H1 (cell line): Measurements from ENCODE around the gene ECSIT. TPM values are rescaled to one million over a fixed set of nuclear protein-coding genes. Genes with fewer than 3 reads are reported as not detected.
A peak's percentile ranks its signal among the peaks of the same experiment; 100 is the strongest.

Experiments
- CTCF ChIA-PET: fragments of 300-600 bp; sonication (Branson Sonifier 250); formaldehyde crosslinking; loops from one replicate; lab custom pipeline; 2021; ENCODE audit not compliant: partially characterized antibody; lab: Charles Lee
- POLR2A ChIA-PET: fragments of 300-600 bp; sonication (Branson Sonifier 250); formaldehyde crosslinking; loops from one replicate; lab custom pipeline; 2021; ENCODE audit warnings: inconsistent platforms; ENCODE audit not compliant: partially characterized antibody; lab: Charles Lee
- DNase-seq, 2 experiments: peaks; one replicate each; pipeline versions ENCODE4 v3.0.0 to v3.0.0-alpha.2; 2010 to 2022; ENCODE audit warnings: low spot score in 2 of 2, low read depth in 1 of 2, mixed read lengths in 1 of 2
- FAIRE-seq: peaks from 2 replicates; lab custom pipeline; 2011; peaks lifted over from hg19 to GRCh38; lab: Jason Lieb, UNC
- H2AFZ ChIP-seq: 2 replicates; pipeline ENCODE4 v1.8.1; 2012; ENCODE audit warnings: low read length, inconsistent platforms
- H2AK5ac ChIP-seq: 2 replicates; pipeline ENCODE4 v1.6.1; 2013; ENCODE audit warnings: low read depth, low read length
- H2BK120ac ChIP-seq: replicated peaks from 2 replicates; pipeline ENCODE3; 2013; ENCODE audit warnings: low read depth, low read length, inconsistent platforms
- H2BK12ac ChIP-seq: 2 replicates; pipeline ENCODE4 v1.6.1; 2013; ENCODE audit warnings: low read depth, low read length
- H2BK15ac ChIP-seq: 2 replicates; pipeline ENCODE4 v1.6.1; 2013; ENCODE audit warnings: low read length
- H2BK20ac ChIP-seq: 2 replicates; pipeline ENCODE4 v1.6.1; 2013; ENCODE audit warnings: low read length
- H2BK5ac ChIP-seq: 2 replicates; pipeline ENCODE4 v1.6.1; 2013; ENCODE audit warnings: low read depth, low read length
- H3K14ac ChIP-seq: 2 replicates; pipeline ENCODE4 v1.6.1; 2013; ENCODE audit warnings: inconsistent platforms; ENCODE audit not compliant: insufficient read length
- H3K18ac ChIP-seq: 2 replicates; pipeline ENCODE4 v1.6.1; 2013; ENCODE audit warnings: low read length; ENCODE audit errors: extremely low read depth
- H3K23ac ChIP-seq: 2 replicates; pipeline ENCODE4 v1.6.1; 2013; ENCODE audit warnings: inconsistent platforms; ENCODE audit not compliant: insufficient read length
- H3K23me2 ChIP-seq: 2 replicates; pipeline ENCODE4 v1.6.1; 2013; ENCODE audit warnings: low read depth, low read length
- H3K27ac ChIP-seq: 2 replicates; pipeline ENCODE4 v1.6.1; 2011; ENCODE audit warnings: low read depth, low read length, inconsistent platforms
- H3K27me3 ChIP-seq, 4 experiments: replicated peaks in 1 of 4; 1 replicate in 1 of 4; 2 replicates in 3 of 4; pipeline versions ENCODE4 v1.6.1 to v1.8.1; 2011 to 2013; ENCODE audit warnings: low read length in 3 of 4, mild to moderate bottlenecking in 3 of 4, inconsistent platforms in 2 of 4, mixed read lengths in 2 of 4, moderate library complexity in 1 of 4; ENCODE audit not compliant: control insufficient read depth in 3 of 4, insufficient read depth in 3 of 4; ENCODE audit errors: extremely low read depth in 1 of 4
- H3K36me3 ChIP-seq, 4 experiments: 2 replicates each; pipeline versions ENCODE4 v1.6.1 to v1.8.1; 2011 to 2013; ENCODE audit warnings: mild to moderate bottlenecking in 4 of 4, low read length in 3 of 4, moderate library complexity in 2 of 4, control low read depth in 1 of 4, inconsistent platforms in 1 of 4; ENCODE audit not compliant: insufficient read depth in 4 of 4, control insufficient read depth in 2 of 4
- H3K4ac ChIP-seq: replicated peaks from 2 replicates; pipeline ENCODE3; 2013; ENCODE audit warnings: low read length, low read depth, mixed read lengths, inconsistent platforms; ENCODE audit not compliant: insufficient read length
- H3K4me1 ChIP-seq, 4 experiments: replicated peaks in 1 of 4; 1 replicate in 1 of 4; 2 replicates in 3 of 4; pipeline versions ENCODE4 v1.6.1 to v1.8.1; 2011 to 2013; ENCODE audit warnings: low read length in 3 of 4, inconsistent platforms in 2 of 4, mixed read lengths in 1 of 4; ENCODE audit not compliant: insufficient read depth in 4 of 4, control insufficient read depth in 3 of 4
- H3K4me2 ChIP-seq, 2 experiments: 2 replicates each; pipeline versions ENCODE4 v1.6.1 to v1.8.1; 2011 to 2013; ENCODE audit warnings: low read depth in 2 of 2, low read length in 2 of 2, control low read depth in 1 of 2, inconsistent platforms in 1 of 2, mild to moderate bottlenecking in 1 of 2; ENCODE audit not compliant: insufficient read depth in 1 of 2
- H3K4me3 ChIP-seq, 4 experiments: fragments of 200-600, 300-600 bp in 1 of 4; sonication (generic), shearing (Covaris generic), sonication (Bioruptor Twin) in 1 of 4; 2 replicates each; pipeline versions ENCODE4 v1.5.1 to v1.8.1; 2011 to 2016; ENCODE audit warnings: low read length in 4 of 4, low read depth in 3 of 4, control low read depth in 2 of 4, inconsistent platforms in 2 of 4, mild to moderate bottlenecking in 2 of 4, mixed read lengths in 1 of 4, moderate library complexity in 1 of 4; ENCODE audit not compliant: insufficient read depth in 2 of 4; ENCODE audit errors: extremely low read depth in 1 of 4
- H3K56ac ChIP-seq: replicated peaks from 2 replicates; pipeline ENCODE3; 2013; ENCODE audit warnings: low read depth, mild to moderate bottlenecking, mixed read lengths, low read length, inconsistent platforms; ENCODE audit not compliant: insufficient read length
- H3K79me1 ChIP-seq: 2 replicates; pipeline ENCODE4 v1.6.1; 2013; ENCODE audit warnings: low read depth, low read length, control low read depth
- H3K79me2 ChIP-seq, 2 experiments: 2 replicates each; pipeline versions ENCODE4 v1.6.1 to v1.8.1; 2012 to 2013; ENCODE audit warnings: low read length in 2 of 2, mild to moderate bottlenecking in 2 of 2, inconsistent platforms in 1 of 2; ENCODE audit not compliant: insufficient read depth in 2 of 2, control insufficient read depth in 1 of 2
- H3K9ac ChIP-seq, 4 experiments: replicated peaks in 1 of 4; 1 replicate in 1 of 4; 2 replicates in 3 of 4; pipeline versions ENCODE4 v1.6.1 to v1.8.1; 2011 to 2013; ENCODE audit warnings: low read depth in 3 of 4, low read length in 3 of 4, control low read depth in 2 of 4, mild to moderate bottlenecking in 2 of 4, moderate library complexity in 2 of 4, inconsistent platforms in 1 of 4; ENCODE audit errors: extremely low read depth in 1 of 4
- H3K9me3 ChIP-seq, 2 experiments: 2 replicates each; pipeline versions ENCODE4 v1.6.1 to v1.8.1; 2012 to 2013; ENCODE audit warnings: mild to moderate bottlenecking in 2 of 2, moderate library complexity in 2 of 2, control low read depth in 1 of 2, inconsistent platforms in 1 of 2, low read depth in 1 of 2, low read length in 1 of 2, mixed read lengths in 1 of 2; ENCODE audit not compliant: insufficient read depth in 2 of 2
- H4K20me1 ChIP-seq, 2 experiments: replicated peaks in 1 of 2; 2 replicates each; pipeline versions ENCODE3 to v1.8.1; 2011 to 2013; ENCODE audit warnings: inconsistent platforms in 2 of 2, low read length in 2 of 2, mild to moderate bottlenecking in 1 of 2; ENCODE audit not compliant: insufficient read depth in 2 of 2, control insufficient read depth in 1 of 2
- H4K5ac ChIP-seq: 2 replicates; pipeline ENCODE4 v1.6.1; 2013; ENCODE audit warnings: low read length, low read depth, mixed read lengths, inconsistent platforms; ENCODE audit not compliant: insufficient read length
- H4K8ac ChIP-seq: 2 replicates; pipeline ENCODE4 v1.8.0; 2013; ENCODE audit warnings: mild to moderate bottlenecking, moderate library complexity, low read length, inconsistent platforms; ENCODE audit not compliant: insufficient read depth; ENCODE audit errors: extremely low read depth
- H4K91ac ChIP-seq: replicated peaks from 2 replicates; pipeline ENCODE3; 2013; ENCODE audit warnings: low read length, mixed read lengths, inconsistent platforms; ENCODE audit not compliant: insufficient read length
- BACH1 ChIP-seq: IDR thresholded peaks from 2 replicates; pipeline ENCODE4 v1.6.1; 2012; ENCODE audit warnings: low read length, improper control_type of control experiment
- KDM4A ChIP-seq: IDR thresholded peaks from one replicate; pipeline ENCODE4 v1.7.1; 2012; ENCODE audit warnings: low read depth, mild to moderate bottlenecking, moderate library complexity, low read length, inconsistent platforms; ENCODE audit not compliant: severe bottlenecking
- WGBS, 2 experiments: shearing (Covaris generic) in 1 of 2; methylation state at CpG; one replicate each; pipeline versions ENCODE4 v1.1.6 to v1.1.7; 2013 to 2015; ENCODE audit warnings: low lambda C conversion rate in 2 of 2, mixed read lengths in 2 of 2, inconsistent platforms in 1 of 2, low coverage in 1 of 2, missing lambda C conversion rate in 1 of 2; ENCODE audit not compliant: insufficient replicate concordance in 2 of 2, insufficient coverage in 1 of 2, insufficient read length in 1 of 2; ENCODE audit errors: extremely low coverage in 1 of 2, missing lambda C conversion rate in 1 of 2; 5-methylcytosine and 5-hydroxymethylcytosine counted together
- polyA plus RNA-seq, 7 experiments: library from polyadenylated mRNA; depleted of rRNA in 3 of 7; stranded (reverse) in 5 of 7; unstranded in 2 of 7; fragments of >200 nt in 5 of 7; fragments of 200-250 nt in 2 of 7; gene quantifications; 1 replicate in 5 of 7; 2 replicates in 1 of 7; 4 replicates in 1 of 7; pipeline versions ENCODE4 v1.2.1 to v1.2.3, GENCODE V29; 2011 to 2013; ENCODE audit warnings: missing spikeins in 2 of 7, mixed read lengths in 2 of 7
- total RNA-seq: library from RNA; stranded (reverse); fragmentation: NEBNext Ultra II Directional; extraction: Animal tissue kit (Norgen Biotek cat#: 25700); gene quantifications from 2 replicates; pipeline ENCODE4 v1.2.1, GENCODE V29; 2021

Gene ECSIT
- total and polyA plus RNA-seq, 2 of the 8 experiments (the other 6 are each of a cell fraction or from before 2014, with no cell fraction given): 55.7 to 74.1 TPM

GRCh38 chr19:11479898-11480714 lies 48.8 kb downstream of the ECSIT start:
- peaks cover 20 to 26% (median 23%) of the 10 kb centered on the region in 4 experiments for H3K27me3 ChIP-seq
- peak overlapping the region; percentile 11 to 58 (median 20); a peak in 7 of 8 replicates for H3K4me3 ChIP-seq
- DNase-seq: no peak

More at GRCh38 chr19:11479898-11480714, 48.8 kb downstream of the ECSIT start:
- H2BK15ac ChIP-seq: no peak overlapping the region
- TF ChIP-seq BACH1: no peak
- peak; percentile 36 for TF ChIP-seq KDM4A
- TF ChIP-seq, all 59 proteins: peak for 1
- H3K56ac ChIP-seq: no peak overlapping the region
- H2BK12ac ChIP-seq: no peak overlapping the region
- H4K20me1 ChIP-seq: peaks cover 0 to 7% of the 10 kb centered on the region in 2 experiments
- no peak overlapping the region for H2AK5ac ChIP-seq
- H2BK20ac ChIP-seq: no peak overlapping the region
- no peak overlapping the region for H4K91ac ChIP-seq
- ChIA-PET CTCF (interaction anchor here (1.0 to 3.4 kb wide), 4 partner anchors 28 to 99 kb away, joined by 3 to 22 read pairs (median 4); no protein-coding TSS in a partner anchor), POLR2A (interaction anchor here (0.7 to 3.9 kb wide), 16 partner anchors 10 to 105 kb away, joined by 3 to 20 read pairs (median 4); partner anchors contain the start of gene SWSAP1)
- no peak overlapping the region for H3K4ac ChIP-seq
- peaks cover 0 to 17% (median 5%) of the 10 kb centered on the region in 4 experiments; a peak in 5 of 7 replicates for H3K4me1 ChIP-seq
- no peaks in the 10 kb centered on the region for H3K79me2 ChIP-seq
- no peak overlapping the region for H3K27ac ChIP-seq
- FAIRE-seq: no peak
- H2BK120ac ChIP-seq: no peak overlapping the region
- H3K36me3 ChIP-seq: no peaks in the 10 kb centered on the region; a peak in 1 of 8 replicates
- H3K9me3 ChIP-seq: no peaks in the 10 kb centered on the region; a peak in 1 of 4 replicates
- H4K8ac ChIP-seq: no peak overlapping the region
- no peaks in the 10 kb centered on the region for H3K79me1 ChIP-seq
- no peak overlapping the region for H3K23ac ChIP-seq
- H3K23me2 ChIP-seq: peaks cover 7% of the 10 kb centered on the region; the same call in 1 of the 2 replicates
- H2AFZ ChIP-seq: no peak overlapping the region
- no peak overlapping the region for H3K18ac ChIP-seq
- H3K14ac ChIP-seq: no peak overlapping the region
- H3K4me2 ChIP-seq: peak overlapping the region; percentile 34 to 65
- 25% methylated on average over 22 of the region's 86 CpGs; no CpG with 5 or more reads in 1 of the 2 experiments for WGBS, 2 experiments
- H4K5ac ChIP-seq: no peak overlapping the region
- H2BK5ac ChIP-seq: no peak overlapping the region
- no peak overlapping the region for H3K9ac ChIP-seq
